ENCODE measurements around the gene CEP131.
A peak's percentile ranks its signal among the peaks of the same experiment; 100 is the strongest.
"Not testable (repeated sequence)": the region's sequence is repeated elsewhere in the genome, so short reads cannot be mapped to it uniquely, and the experiment has no call there.

Gene CEP131

GRCh38 chr17:81229666-81229920 is 6.8 kb upstream of the CEP131 start:
- TF ChIP-seq CTCF (IDR thresholded peaks at IDR 0.05; ENCODE audit: extremely low read depth, missing control alignments): no peak
- no peak for DNase-seq (ENCODE audit: low spot score)

DNA sequence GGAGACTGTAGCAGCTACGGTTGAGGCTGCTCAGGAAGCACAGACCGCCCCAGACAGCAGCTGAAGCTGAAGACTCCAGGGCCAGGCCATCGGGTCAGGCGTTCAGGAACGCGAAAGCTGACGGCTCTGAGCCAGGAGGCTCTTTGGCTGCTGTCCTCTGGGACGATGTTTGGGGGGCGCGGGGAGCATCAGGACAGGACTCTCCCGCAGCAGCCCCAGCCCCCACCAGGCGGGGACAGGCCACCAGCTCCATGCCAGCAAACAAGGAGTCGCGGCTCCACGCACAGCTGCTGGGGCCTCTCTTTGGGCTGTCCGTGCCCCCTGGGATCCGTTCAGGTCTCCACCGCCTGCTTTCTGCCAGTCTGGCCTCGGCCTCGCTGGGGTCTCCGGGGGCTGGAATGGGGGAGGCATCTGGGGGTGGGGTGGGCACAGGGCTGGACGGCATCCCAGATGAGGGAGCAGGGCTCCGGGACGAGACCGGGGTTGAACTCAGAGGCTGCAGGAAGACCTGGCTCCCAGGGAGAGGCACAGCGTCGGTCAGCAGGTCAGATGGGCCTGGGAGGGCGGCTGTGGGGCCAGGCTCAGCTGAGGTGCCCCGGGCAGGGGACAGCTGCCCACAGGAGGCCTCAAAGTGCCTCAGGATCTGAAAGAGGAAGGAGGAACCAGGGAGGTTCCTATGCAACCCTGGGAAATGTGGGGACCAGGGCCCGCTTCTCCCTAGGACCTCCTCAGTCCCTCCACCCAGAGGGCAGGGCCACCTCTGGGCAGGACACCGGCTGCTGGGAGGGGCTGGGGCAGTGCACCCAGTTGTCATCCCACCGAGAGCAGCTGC is 6.3 kb upstream of the CEP131 start:
- no peak for TF ChIP-seq CTCF (IDR thresholded peaks at IDR 0.05; ENCODE audit: extremely low read depth, missing control alignments)
- no peak for DNase-seq (ENCODE audit: low spot score)

DNA sequence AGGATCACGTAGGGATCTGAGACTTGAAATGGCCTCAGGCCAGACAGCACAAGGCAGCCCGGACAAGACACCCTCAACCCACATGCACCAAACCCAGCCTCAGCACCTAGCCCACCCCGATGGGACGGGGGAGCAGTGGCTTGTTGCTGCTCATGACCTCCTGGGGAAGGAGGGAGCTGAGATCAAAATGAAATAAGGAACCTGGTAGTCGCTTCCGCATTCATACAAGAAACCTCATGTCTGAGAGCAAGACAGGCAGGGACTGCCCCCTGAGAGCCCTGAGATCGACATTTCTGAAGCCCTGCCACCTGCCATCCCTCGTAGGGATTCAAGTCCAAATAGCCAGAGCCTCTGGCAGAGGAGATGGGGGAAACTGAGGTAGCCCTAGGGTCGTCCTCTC is 5.7 kb upstream of the CEP131 start:
- no peak for TF ChIP-seq CTCF (IDR thresholded peaks at IDR 0.05; ENCODE audit: extremely low read depth, missing control alignments)

GRCh38 chr17:81227630-81228029 is 4.9 kb upstream of the CEP131 start:
- not testable (repeated sequence) for DNase-seq (ENCODE audit: low spot score)

More for the DNA sequence above, 5.7 kb upstream of the CEP131 start:
- DNase-seq (ENCODE audit: low spot score): peak; percentile 79

DNA sequence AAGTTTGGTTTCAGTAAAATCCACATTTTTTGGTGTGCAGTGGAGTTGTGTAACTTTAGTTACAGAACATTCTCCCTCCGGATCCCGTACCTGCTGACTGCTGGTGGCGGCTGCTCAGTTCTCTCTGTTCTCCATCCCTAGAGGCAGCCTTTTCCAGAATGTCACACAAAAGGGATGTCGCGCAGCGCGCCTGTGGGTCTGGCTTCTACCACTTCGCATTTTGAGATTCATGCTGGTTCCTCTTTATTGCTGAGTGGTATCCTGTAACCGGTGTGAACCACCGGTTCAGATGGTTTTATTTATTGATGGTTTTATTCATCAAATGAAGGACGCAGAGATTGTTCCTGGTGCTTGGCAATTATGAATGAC is 981 bp upstream of the CEP131 start:
- DNase-seq (ENCODE audit: low spot score): no peak
- no peak for TF ChIP-seq CTCF (IDR thresholded peaks at IDR 0.05; ENCODE audit: extremely low read depth, missing control alignments)

GRCh38 chr17:81222620-81222905 is 202 bp downstream of the CEP131 start:
- TF ChIP-seq CTCF (IDR thresholded peaks at IDR 0.05; ENCODE audit: extremely low read depth, missing control alignments): no peak
- DNase-seq (ENCODE audit: low spot score): no peak

- DNase-seq (ENCODE audit: low spot score): no peak
- TF ChIP-seq CTCF (IDR thresholded peaks at IDR 0.05; ENCODE audit: extremely low read depth, missing control alignments): no peak
Measured at GRCh38 chr17:81221842-81222619, 734 bp downstream of the CEP131 start.

DNA sequence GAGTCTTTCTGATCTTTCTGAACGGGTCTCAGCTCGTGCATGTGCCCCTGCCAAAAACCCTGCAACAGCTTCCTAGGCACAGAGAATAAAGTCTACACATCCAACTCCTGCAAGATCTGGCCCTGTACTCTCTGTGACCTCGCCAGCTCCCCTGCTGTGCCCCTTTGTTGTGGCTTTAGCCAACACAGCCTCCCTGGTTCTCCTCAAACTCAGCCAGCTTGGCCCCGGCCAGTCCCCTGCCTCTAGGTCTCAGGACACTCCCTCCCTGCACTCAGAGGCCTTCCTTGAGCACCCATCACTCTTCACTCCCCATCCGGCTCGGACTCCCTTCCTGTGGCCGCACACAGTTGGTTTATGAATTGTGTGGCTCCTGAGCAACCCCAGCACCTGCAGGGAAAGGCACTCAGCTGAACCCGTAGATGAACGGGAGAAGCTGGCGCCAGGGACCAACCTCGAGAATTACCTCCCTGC is 1.4 kb downstream of the CEP131 start:
- no peak for TF ChIP-seq CTCF (IDR thresholded peaks at IDR 0.05; ENCODE audit: extremely low read depth, missing control alignments)

More for the DNA sequence above, 1.4 kb downstream of the CEP131 start:
- DNase-seq (ENCODE audit: low spot score): no peak

Measured in GM20000 (cell line).